ENCODE measurements around the gene ITGA1. TPM values are rescaled to one million over a fixed set of nuclear protein-coding genes. Genes with fewer than 3 reads are reported as not detected.

The ITGA1 gene
- total RNA-seq, 4 donors from 2014 or later, result 21.2 to 49.5 (median 43.1) TPM

DNA sequence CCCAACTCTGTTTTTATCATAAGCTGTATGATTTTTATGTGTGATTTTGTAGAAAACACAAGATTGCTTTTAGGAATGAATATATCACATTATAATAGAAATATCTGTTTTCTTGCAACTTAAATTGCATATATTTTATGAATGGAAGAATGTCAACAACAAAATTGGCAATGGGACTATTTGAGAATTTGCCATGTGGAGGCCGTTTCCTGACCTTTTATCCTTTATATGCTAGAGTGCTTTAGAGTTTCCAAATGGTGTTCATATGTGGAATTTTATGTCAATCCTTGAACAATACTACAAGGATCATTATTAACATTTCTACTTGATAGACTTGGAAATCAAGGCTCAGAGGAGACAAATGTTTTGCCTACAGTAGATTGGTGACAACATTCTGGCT, 34.2 kb downstream of the ITGA1 start:
- no peaks in the 10 kb centered on the region for H3K27me3 ChIP-seq
- no peaks in the 10 kb centered on the region for H3K9me3 ChIP-seq
- H3K36me3 ChIP-seq, result no peaks in the 10 kb centered on the region
- no peak overlapping the region for H3K4me3 ChIP-seq
- H3K4me1 ChIP-seq, result peaks cover 0 to 4% (median 0%) of the 10 kb centered on the region in 4 donors
- DNase-seq, result no peak
- TF ChIP-seq, protein P1, sequence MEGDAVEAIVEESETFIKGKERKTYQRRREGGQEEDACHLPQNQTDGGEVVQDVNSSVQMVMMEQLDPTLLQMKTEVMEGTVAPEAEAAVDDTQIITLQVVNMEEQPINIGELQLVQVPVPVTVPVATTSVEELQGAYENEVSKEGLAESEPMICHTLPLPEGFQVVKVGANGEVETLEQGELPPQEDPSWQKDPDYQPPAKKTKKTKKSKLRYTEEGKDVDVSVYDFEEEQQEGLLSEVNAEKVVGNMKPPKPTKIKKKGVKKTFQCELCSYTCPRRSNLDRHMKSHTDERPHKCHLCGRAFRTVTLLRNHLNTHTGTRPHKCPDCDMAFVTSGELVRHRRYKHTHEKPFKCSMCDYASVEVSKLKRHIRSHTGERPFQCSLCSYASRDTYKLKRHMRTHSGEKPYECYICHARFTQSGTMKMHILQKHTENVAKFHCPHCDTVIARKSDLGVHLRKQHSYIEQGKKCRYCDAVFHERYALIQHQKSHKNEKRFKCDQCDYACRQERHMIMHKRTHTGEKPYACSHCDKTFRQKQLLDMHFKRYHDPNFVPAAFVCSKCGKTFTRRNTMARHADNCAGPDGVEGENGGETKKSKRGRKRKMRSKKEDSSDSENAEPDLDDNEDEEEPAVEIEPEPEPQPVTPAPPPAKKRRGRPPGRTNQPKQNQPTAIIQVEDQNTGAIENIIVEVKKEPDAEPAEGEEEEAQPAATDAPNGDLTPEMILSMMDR (IDR thresholded peaks at IDR 0.05), result no peak
- no peak for TF ChIP-seq POLR2A (IDR thresholded peaks at IDR 0.05)
- H3K27ac ChIP-seq, result peak overlapping the region in 2 of 4 donors; percentile 7 to 8

DNA sequence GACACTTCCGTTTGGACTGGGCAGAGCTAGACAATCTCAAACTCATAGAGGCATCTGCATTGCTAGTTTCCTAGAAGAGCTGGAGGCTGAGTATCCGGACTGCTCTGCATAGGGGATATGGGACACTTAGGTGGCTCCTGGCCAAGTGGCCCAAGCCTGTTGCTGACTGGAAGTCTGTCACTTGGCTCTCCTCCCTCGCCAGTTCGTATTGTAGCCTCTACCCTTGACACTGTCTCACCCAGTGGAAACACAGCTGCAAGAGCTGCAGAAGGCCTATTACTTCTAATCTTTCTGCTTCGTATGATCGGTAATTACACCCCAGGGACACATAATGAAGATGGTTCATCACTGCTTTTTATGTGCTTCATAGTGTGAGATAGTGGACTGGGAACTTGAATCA, 34.7 kb downstream of the ITGA1 start:
- no peaks in the 10 kb centered on the region for H3K36me3 ChIP-seq
- peaks cover 0 to 4% (median 0%) of the 10 kb centered on the region in 4 donors for H3K4me1 ChIP-seq
- H3K27ac ChIP-seq, result peak overlapping the region in 2 of 4 donors; percentile 7 to 8
- DNase-seq, result no peak
- TF ChIP-seq, protein P1 (IDR thresholded peaks at IDR 0.05), result no peak
- no peak for TF ChIP-seq POLR2A (IDR thresholded peaks at IDR 0.05)
- H3K4me3 ChIP-seq, result no peak overlapping the region
- no peaks in the 10 kb centered on the region for H3K27me3 ChIP-seq
- no peaks in the 10 kb centered on the region for H3K9me3 ChIP-seq

DNA sequence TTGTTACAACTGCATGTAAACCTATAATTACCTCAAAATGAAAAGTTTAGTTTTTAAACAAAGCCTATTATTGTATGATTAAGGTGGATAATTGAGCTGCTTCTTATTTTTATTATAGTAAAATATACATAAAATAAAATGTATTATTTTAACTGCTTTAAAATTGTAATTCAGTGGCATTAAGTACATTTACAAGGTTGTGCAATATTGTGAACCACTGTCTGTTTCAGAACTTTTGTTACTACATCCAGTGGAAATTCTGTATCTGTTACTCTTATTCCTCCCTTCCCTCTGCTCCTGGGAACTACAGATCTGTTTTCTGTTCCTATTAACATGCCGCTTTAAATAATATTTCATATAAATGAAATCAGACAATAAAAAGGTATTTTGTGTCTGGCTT, 37.1 kb downstream of the ITGA1 start:
- no peaks in the 10 kb centered on the region for H3K9me3 ChIP-seq
- peaks cover 0 to 4% (median 0%) of the 10 kb centered on the region in 4 donors for H3K4me1 ChIP-seq
- H3K27ac ChIP-seq, result no peak overlapping the region
- no peak for TF ChIP-seq POLR2A (IDR thresholded peaks at IDR 0.05)
- TF ChIP-seq, protein P1 (IDR thresholded peaks at IDR 0.05), result no peak
- H3K4me3 ChIP-seq, result no peak overlapping the region
- no peaks in the 10 kb centered on the region for H3K36me3 ChIP-seq
- no peak for DNase-seq
- H3K27me3 ChIP-seq, result no peaks in the 10 kb centered on the region

DNA sequence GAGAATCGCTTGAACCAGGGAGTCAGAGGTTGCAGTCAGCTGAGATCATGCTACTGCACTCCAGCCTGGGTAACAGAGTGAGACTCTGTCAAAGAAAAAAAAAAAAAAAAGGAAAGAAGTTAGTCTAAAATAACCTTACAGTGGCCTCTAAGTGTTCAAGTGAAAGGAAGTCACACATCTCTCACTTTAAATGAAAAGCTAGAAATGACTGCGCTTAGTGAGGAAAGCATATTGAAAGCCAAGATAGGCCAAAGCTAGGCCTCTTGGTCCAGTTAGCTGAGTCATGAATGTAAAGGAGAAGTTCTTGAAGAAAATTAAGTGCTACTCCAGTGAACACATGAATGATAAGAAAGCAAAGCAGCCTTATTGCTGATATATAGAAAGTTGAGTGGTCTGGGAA, 38.1 kb downstream of the ITGA1 start:
- H3K27ac ChIP-seq, result no peak overlapping the region
- no peaks in the 10 kb centered on the region for H3K36me3 ChIP-seq
- DNase-seq, result no peak
- H3K4me3 ChIP-seq, result no peak overlapping the region
- no peak for TF ChIP-seq POLR2A (IDR thresholded peaks at IDR 0.05)
- TF ChIP-seq, protein P1 (IDR thresholded peaks at IDR 0.05), result no peak
- H3K4me1 ChIP-seq, result peaks cover 0 to 4% (median 0%) of the 10 kb centered on the region in 4 donors
- H3K9me3 ChIP-seq, result no peaks in the 10 kb centered on the region
- H3K27me3 ChIP-seq, result no peaks in the 10 kb centered on the region

DNA sequence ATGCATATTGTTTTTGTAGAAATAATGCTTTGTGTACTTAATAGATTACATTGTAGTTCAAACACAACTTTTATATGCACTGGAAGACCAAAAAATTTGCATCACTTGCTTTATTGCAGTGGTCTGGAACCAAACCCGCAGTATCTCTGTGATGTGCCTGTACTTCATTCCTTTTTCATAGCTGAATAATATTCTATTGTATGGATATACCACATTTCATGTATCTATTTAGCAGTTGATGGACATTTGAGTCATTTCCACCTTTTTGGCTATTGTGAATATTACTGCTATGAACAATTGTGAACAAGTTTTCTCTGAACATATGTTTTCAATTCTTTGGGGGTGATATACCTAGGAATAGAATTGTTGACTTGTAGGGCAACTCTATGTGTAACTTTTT, 40.1 kb downstream of the ITGA1 start:
- no peaks in the 10 kb centered on the region for H3K36me3 ChIP-seq
- H3K4me3 ChIP-seq, result no peak overlapping the region
- TF ChIP-seq, protein P1 (IDR thresholded peaks at IDR 0.05), result no peak
- TF ChIP-seq POLR2A (IDR thresholded peaks at IDR 0.05), result no peak
- no peaks in the 10 kb centered on the region for H3K9me3 ChIP-seq
- no peaks in the 10 kb centered on the region for H3K27me3 ChIP-seq
- H3K27ac ChIP-seq, result no peak overlapping the region
- H3K4me1 ChIP-seq, result no peaks in the 10 kb centered on the region
- no peak for DNase-seq

- H3K27ac ChIP-seq, result no peak overlapping the region
- DNase-seq, result no peak
- no peaks in the 10 kb centered on the region for H3K9me3 ChIP-seq
- TF ChIP-seq POLR2A (IDR thresholded peaks at IDR 0.05), result no peak
- TF ChIP-seq, protein P1 (IDR thresholded peaks at IDR 0.05), result no peak
- no peak overlapping the region for H3K4me3 ChIP-seq
- H3K4me1 ChIP-seq, result no peaks in the 10 kb centered on the region
- no peaks in the 10 kb centered on the region for H3K27me3 ChIP-seq
- H3K36me3 ChIP-seq, result no peaks in the 10 kb centered on the region
These were observed 41.9 kb downstream of the ITGA1 start for GRCh38 chr5:52829664-52830063.
